HG02763 (cell line): ENCODE results near the gene SPATA31A3.
"Not testable (repeated sequence)": the region's sequence is repeated elsewhere in the genome, so short reads cannot be mapped to it uniquely, and the experiment has no call there.

ENCODE experiments used
- ATAC-seq: cut with Tn5 transposase; IDR thresholded peaks from one replicate; pipeline ENCODE4 v1.9.1; 2021; ENCODE audit warnings: mild to moderate bottlenecking, moderate library complexity; ENCODE audit not compliant: unreplicated experiment

SPATA31A3 gene

DNA sequence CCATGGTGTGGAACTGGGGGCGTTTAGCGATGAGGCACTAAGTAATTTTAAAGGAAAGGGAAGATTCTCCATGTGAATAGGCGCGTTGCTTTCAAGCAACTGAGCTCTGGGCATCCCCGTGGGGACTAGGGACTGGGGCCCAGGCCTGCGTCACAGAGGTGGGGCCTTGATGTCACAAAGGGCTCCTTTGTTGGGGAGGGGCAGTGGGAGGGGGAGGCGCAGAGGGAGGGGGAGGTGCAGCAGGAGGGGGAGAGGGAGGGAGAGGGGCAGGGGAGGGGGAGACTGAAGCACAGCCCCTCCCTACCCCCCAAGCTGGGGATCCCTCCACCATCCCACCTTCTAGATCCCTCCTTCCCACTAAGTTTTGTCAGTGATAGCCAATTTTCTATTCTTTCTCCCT, at the start of gene SPATA31A3:
SPATA31A3 (minus strand) TSS at position 101 of the 400 bp plus-strand sequence; CDS start at position 72, 29 bp downstream.
- ATAC-seq, result not testable (repeated sequence)

- not testable (repeated sequence) for ATAC-seq
Observed at GRCh38 chr9:66952576-66952975, 39.8 kb downstream of the SPATA31A3 start.

GRCh38 chr9:66942400-66943155, 49.8 kb downstream of the SPATA31A3 start:
- ATAC-seq, result not testable (repeated sequence)

DNA sequence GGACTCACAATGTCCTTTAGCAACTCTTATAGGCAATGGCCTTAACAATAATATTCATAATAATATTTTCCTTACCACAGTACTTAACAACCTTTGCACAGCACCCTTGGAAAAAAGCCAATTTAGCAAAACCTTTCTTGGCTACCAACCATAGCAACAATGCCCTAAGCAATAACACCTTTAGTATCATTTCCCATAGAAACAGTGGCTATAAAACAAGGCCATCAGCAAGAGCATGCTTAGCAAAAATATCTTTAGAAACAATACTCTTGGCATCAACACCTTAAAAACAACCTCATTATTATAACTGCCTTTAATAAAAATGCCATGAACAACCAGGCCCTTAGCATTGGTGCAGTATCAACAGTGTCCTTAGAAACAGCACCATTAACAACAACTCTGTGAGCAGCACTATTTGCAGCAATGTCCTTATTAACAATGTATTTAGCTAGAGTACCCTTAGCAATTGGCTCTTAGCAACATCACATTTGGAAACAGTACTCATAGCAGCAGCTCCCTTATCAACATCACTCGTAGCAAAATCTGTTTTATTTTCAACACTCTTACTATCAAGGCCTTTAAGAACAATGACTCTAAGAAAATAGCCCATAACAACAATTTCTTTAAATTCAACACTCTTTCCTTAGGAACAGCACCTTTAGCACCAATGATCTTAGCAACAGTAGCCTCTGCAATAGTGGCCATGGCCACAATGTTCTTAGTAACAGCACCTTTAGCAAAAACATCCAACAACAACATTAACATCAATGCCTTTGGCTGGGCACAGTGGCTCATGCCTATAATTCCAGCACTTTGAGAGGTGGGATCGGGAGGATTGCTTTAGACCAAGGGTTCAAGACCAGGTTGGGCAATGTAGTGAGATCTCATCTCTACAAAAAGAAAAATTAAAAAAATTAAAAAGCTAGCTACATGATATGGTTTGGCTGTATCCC, 52.2 kb downstream of the SPATA31A3 start:
- ATAC-seq, result not testable (repeated sequence)

DNA sequence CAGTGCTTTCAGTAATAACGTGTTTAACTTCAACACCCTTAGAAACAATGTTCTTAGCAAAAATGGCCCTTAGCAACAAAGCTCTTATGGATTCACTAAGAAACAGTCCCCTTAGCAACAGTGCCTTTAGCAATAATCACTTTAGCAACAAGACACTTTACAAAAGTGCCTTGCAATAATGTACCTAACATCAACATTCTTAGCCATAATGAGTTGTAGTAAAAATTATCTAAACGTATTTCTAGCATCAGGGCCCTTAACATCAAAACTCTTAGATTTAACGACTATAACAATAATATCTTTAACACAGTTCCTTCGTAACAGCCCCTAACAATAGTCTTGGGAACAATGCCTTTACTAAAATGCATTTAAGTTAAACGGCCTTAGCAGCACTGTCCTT, 54.0 kb downstream of the SPATA31A3 start:
- ATAC-seq, result not testable (repeated sequence)

DNA sequence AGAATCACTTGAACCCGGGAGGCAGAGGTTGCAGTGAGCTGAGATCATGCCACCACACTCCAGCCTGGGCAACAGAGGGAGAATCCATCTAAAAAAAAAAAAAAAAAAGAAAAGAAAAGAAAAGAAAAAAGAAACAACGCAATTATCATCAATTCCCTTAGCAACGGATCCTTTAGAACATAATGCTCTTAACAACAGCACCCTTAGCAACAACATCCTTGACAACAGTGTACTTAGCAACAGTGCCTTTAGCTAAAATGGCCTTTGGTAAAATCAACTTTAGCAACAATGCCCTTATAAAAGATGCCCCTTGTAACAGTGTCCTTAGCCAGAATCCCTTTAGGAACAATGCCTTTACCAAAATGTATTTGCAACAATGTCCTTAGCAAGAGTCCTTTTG, 54.7 kb downstream of the SPATA31A3 start:
- not testable (repeated sequence) for ATAC-seq
